HG02970 (cell line): Measurements from ENCODE around the gene RNU5B-1.
"Not testable (repeated sequence)": the region's sequence is repeated elsewhere in the genome, so short reads cannot be mapped to it uniquely, and the experiment has no call there.

Source experiments
- ATAC-seq: cut with Tn5 transposase; IDR thresholded peaks from one replicate; pipeline ENCODE4 v1.9.1; 2021; ENCODE audit warnings: mild to moderate bottlenecking, moderate library complexity, moderate number of reproducible peaks; ENCODE audit not compliant: unreplicated experiment, low FRiP score

Gene RNU5B-1

DNA sequence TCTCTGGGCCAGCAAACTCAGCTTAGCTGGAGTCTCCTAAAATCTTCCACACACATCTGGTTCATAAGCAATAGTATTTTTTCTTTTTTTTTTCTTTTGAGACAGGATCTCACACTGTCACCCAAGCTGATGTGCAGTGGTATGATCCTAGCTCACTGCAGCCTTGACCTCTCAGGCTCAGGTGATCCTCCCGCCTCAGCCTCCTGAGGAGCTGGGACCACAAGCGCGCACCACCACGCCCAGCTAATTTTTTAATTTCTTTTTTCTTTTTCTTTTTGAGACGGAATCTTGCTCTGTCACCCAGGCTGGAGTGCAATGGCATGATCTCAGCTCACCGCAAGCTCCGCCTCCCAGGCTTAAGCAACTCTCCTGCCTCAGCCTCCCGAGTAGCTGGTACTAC, 34.3 kb downstream of the RNU5B-1 start:
- no peak for ATAC-seq

DNA sequence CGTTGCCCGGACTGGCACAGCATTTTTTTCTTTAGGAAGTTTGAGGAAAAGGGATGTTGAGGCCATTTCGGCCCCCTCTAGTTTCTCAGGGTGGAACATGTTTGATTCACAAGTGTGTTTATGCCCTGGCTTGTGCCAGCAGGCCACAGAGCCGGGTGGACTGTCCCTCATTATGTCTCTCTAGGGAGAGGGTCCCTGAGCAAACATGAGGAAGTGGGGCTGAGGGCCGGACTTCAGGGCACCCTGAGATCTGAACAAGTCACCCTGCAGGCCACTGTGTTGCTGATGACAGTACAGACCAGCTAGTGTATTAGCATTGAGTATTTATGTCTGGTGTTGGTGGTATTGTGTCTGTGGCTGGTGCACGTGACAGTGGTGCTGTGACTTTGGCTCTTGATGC, 34.9 kb downstream of the RNU5B-1 start:
- ATAC-seq, result no peak

DNA sequence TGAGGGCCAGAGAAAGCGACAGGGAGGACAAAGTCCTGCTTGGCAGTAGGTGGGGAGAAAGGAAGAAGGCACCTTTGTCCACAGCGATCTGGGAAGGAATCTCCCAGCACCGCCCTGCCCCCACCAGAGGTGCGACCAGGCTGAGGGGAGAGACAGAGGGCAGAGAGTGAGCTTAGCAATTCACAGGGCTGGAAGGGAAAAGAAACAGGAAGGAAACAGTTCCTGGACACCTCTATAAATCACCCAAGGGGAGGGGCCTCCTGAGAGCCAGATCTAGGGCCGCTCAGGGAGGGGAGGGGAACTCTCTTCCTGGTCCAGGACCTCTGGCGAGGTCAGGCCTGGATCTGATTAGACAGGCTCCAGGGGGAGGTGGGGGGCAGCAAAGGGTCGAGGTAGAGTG, 35.4 kb downstream of the RNU5B-1 start:
- ATAC-seq, result no peak

DNA sequence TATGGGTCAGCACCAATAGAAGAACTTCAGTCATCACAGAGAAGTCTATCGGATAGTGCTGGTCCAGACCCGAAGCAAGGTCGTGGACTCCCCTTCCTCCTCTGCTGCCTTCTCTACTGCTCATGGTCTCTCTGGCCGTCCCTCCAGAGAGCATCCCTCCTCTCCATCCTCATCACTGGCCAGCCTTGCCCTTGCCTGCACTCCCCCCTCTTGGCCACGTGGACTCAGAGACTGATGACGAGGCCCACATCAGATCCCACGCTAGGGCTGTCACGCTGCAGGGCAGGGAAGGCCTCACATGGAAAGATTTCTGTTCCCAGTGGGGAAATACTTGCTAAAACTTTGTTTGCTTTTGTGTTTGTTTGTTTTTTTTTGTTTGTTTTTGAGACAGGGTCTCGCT, 38.0 kb downstream of the RNU5B-1 start:
- ATAC-seq, result no peak

DNA sequence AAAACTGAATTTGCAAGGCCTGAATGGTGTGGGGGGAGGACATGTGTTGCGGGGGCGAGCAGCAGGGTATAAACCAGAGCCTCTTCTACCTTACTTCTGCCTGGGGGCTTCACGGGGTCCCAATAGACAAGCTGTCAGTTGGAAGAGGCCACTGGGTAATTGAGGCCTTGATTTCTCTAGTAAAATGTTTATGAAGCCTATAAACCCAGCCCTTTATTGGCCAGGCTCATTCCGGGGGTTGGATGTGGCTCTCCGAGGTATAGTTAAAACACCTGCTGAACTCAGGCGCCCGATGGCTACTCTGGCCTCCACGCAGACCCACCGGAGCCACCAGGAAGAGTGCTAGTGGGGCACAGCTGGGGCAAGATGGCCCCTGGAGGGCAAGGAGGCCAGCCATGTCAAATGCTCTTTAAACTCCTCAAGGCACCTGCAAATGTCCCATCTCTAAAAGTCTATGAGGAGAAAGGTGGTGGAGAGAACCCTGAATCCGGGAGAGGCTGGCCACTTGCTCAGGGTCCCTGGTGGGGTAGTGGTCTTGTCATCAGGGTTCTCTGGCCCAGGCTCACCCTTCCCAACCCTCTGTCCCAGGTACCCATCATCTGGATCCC, 39.0 kb downstream of the RNU5B-1 start:
- no peak for ATAC-seq

DNA sequence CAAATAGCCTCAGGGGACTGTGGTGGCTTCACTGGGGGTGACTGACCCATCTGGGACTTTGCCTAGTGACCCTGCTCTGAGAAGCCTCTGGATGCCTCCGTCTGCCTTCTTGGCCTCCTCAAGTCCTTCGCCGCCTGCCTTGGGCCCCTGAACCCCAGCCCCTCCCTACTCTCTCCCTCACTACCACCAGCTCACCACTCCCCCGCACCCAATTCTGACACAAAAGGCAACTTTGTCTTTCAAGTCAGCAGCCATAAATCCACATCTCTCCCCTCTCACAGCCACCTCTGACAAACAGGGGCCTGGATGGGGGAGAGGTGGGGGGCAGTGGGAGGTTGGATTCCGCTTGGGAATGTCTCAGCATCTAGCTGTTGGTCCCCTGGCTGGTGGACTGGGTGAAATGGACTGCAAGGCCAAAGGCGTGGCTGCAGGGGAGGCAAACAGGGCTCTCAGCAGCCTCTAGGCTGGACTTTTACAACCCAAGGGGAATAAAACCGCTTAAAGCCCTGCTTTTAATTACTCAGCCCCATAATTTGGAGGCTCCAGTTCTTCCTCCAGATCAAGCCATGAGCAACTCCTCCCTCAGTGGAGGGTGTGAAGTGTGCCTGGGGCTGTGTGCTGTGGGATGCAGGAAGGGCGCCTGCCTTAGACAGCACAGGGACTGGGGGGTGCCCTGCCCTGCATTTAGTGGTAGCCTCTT, 39.9 kb downstream of the RNU5B-1 start:
- no peak for ATAC-seq

DNA sequence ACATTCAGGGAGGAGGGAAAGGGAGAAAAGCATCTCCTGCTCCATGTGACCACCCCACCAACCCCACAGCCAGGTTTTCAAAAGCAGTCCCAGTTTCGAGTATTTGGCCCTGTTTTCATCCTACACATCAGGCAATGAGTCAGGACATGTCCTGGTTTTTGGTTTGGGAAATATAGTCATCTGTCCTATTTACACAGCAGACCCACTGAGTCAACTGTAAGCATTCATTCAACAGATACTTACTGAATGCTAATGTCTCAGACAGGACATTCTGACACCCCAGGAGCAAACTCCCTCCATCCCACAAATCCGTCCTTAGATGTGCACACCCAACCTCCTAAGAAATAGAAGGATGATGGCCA, 40.4 kb downstream of the RNU5B-1 start:
- no peak for ATAC-seq

DNA sequence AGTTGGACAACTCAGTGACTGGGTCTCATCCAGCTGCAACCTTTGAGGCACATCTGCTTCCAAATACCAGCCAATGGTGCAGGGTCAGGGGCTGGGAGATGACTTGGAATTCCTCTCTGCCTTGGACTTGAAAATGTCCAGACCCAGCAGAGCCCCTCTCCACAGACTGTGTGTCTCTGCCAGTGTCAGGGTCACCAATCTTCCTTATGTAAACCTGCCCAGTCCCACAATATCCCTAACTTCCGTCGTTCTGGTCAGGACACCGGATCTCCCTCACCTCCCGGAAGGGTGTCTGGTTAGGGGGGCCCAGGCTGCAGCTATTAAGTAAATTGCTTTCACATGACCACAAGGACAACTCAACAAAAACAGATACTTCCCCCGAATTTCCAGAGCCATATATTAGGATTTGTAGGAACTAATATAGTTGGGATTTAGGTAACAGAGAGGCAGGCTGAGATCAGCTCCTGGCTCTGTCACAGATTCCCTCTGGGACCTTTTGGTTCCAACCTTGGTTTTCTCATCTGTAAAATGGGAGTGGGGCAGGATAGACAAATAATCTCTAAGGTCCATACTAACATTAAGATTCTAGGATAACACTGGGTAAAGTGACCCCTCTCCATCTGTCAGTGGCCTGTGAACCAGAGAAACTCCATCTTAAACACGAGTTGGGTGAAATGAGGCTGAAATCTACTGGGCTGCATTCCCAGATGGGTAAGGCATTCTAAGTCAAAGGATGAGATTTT, 42.5 kb downstream of the RNU5B-1 start:
- no peak for ATAC-seq

DNA sequence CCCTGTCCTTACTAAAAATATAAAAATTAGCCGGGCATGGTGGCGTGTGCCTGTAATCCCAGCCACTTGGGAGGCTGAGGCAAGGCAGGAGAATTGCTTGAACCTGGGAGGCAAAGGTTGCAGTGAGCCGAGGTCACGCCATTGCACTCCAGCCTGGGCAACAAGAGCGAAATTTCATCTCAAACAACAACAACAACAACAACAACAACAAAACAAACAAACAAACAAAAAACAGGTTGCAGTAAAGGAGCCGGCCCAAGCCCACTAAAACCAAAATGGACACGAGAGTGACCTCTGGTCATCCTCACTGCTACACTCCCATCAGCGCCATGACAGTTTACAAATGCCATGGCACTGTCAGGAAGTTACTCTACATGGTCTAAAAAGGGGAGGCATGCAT, 43.3 kb downstream of the RNU5B-1 start:
- ATAC-seq, result not testable (repeated sequence)

DNA sequence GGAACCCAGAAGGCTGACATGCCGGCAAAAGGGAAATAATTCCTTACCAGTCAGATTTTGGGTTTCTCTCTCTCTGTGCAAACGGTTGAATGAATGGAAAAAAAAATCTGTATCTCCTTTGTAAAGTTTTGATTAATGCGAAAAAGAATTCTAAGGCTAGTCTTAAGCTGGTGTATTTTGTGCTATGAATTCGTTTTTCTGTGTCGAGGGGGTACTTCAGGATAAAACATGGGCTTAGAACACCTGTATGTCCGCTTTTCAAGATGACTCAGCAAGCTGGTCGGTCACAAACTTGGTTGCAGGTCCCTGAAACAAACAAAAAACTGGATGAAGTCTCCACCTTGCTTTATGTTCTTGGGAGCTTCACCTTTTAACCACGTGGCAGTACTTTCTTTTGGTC, 44.9 kb downstream of the RNU5B-1 start:
- ATAC-seq, result no peak

DNA sequence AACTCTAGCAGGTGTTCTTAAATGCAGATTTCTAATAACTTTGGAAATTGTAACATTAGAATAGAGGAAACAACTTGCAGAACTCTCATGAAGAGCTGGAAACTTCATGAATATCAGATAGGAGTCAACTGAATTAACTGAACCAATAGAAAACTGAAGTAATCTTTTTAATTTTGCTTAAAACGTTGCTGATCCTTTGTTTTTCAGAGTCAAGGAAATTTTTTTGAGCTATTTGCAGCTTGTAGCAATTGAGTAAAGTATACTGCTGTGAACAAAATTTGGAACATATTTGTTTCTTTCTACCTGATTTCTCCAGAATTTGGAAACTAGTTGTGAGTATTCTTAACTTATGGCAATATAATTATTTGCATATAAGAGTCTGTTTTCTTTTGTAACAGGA, 47.5 kb downstream of the RNU5B-1 start:
- ATAC-seq, result not testable (repeated sequence)
